Hindlimb muscle (tissue), 1 donor: Measurements from ENCODE around the gene KRTAP2-3. TPM values are rescaled to one million over a fixed set of nuclear protein-coding genes. Genes with fewer than 3 reads are reported as not detected.
"Not testable (repeated sequence)": the region's sequence is repeated elsewhere in the genome, so short reads cannot be mapped to it uniquely, and the experiment has no call there.

Source experiments
- DNase-seq: peaks from one replicate; pipeline ENCODE4 v3.0.0-alpha.2; 2013
- polyA plus RNA-seq: library from polyadenylated mRNA; unstranded; fragments of 120-200 nt; gene quantifications from one replicate; pipeline ENCODE4 v1.2.1, GENCODE V29; 2013; ENCODE audit not compliant: insufficient read length

The KRTAP2-3 gene
- polyA plus RNA-seq, 1 donor, result not detected

DNA sequence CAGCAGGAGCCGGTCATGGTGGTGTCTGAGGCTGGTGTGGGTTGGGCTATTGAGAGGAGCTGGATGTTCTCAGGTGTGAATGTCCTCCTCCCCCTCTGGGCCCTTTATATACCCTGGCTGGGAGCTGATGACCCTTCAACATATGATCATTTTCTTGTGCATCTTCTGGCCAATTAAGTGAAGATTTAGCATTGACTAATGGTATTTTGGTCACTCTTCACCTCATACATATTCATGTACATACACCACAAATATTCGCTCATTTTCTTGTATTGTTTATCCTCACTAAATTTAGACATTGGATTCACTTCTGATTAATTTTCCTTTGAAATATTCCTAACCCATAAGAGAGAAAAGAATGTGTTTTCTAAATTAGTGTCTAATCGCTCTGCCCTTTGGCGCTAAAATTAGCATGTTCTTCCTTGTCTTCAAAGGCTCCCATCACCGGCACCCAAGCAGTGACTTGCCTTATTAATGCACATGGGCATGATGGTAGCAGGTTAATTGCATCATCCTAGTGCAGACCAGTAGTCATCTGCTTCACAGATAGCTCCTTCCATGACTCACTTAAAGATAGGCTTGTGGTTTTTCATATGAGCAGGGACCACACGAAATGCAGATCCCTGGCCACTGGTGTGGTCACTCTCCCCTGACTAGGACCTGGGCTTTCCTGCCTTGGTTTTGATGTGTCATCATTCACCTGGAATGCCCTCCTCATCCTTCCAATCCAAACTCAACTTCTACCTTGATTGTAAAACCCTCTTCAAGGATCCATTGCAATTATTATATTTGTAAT lies 6.1 kb upstream of the KRTAP2-3 start, which contains the start of gene KRTAP2-4:
Gene KRTAP2-4 (minus strand): TSS at position 51 of the 796 bp plus-strand sequence. CDS start 34 bp downstream, at position 17.
- DNase-seq, result no peak

DNA sequence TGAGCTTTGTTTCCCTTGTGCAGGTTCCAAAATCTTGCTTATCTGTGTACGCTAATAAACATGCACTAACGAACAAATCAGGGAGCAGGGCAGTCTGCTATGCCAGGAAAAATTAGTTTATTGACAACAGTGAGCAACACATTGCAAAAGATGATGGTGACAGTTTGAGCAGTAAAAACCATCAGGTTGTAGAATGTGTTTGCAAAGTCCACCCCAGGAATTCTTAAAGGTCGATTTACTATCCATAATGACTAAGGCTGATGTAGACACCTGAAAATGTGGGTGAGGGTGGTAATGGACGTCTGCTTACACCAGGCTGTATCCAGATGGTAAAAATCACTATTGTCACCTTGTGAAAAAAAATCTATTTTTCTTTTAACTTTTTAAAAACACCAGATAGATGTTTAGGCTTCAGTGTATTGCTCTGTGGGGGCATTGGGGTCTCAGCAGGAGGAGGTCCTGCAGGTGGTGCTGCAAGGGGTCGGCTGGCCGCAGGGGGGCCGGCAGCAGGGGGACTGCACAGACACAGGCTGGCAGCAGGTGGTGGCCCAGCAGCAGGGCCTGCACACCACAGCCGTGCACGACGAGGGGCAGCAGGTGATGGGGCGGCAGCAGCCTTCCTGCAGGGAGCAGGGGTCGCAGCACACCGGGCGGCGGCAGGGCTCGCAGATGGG lies 5.2 kb upstream of the KRTAP2-3 start:
- DNase-seq, result not testable (repeated sequence)

DNA sequence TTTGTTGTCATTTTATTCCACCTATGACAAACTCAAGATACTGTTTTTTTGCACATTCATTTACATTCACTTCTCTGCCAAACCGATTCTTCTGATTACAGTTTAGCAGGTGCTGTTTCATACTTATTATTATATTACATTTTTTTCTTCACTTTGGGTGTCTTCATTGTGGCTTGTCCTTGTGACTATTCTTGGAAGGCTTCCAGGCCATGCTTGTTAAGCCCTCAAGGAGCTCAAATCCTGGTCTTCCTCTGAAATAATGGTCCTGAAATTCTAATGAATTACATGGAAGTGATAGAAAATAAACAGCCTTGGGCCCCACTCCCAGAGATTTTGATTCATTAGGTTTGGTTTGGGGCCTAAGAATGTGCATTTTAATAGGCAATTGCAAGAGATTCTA lies 4.4 kb upstream of the KRTAP2-3 start:
- no peak for DNase-seq

DNA sequence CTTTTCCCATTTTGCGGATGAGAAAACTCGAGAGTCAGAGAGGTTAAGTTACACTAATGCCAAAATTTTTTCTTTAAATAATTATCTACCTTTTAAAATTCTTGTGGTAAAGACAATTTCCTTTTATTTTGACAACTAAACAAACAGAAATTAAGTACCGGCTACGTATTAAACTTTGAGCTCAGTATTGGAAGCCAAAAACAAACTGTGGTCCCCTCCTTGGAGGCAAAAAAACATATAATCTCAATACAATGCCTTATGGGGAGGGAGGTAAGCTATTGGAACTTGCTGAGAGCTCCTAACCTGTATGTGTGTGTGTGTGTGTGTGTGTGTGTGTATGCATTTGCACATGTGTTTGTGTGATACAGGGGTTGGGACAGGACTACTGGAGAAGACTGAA lies 3.5 kb upstream of the KRTAP2-3 start:
- no peak for DNase-seq

DNA sequence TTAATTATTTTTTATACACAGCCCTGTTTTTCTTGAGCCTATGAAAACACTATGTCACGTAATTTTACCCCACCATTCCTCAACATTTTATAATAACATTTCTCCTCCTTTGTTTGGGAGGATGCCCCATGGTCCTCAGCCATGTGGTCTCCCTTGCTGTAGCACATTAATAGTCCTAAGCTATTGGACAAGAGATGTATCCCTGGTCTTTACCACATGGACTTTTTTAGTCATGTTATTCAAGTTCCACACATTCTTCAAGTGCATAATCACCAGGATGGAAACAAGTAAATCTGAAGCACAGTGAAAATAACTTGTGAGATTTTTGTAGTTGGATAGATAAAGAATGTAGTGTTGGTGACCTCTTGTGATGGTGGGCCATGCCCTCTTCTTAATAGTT lies 2.0 kb upstream of the KRTAP2-3 start:
- no peak for DNase-seq

DNA sequence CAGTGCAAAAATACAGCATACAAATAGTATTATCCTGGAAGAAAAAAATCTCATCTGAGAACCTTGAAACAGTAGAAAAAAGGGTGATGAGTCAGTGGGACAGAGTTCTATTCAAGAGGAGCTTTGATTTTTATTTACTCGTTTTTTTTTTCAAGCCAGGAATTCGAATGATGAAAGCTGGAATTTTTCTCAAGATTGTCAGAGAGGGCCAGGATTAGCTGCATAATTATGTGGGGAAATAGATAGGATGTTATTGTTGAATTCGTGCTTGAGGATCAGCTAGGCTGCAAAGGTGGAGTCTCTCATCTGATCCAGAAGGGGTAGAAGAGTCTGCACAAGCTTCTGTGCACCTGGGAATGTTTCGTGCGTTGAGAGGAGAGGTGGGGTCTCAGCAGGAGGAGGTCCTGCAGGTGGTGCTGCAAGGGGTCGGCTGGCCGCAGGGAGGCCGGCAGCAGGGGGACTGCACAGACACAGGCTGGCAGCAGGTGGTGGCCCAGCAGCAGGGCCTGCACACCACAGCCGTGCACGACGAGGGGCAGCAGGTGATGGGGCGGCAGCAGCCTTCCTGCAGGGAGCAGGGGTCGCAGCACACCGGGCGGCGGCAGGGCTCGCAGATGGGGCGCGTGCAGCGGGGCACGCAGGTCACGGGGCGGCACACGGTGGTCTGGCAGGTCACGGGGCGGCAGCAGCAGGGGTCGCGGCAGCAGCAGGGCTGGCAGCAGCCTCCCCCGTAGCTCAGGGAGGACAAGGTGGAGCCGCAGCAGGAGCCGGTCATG lies 450 bp downstream of the KRTAP2-3 start:
- DNase-seq, result not testable (repeated sequence)

DNA sequence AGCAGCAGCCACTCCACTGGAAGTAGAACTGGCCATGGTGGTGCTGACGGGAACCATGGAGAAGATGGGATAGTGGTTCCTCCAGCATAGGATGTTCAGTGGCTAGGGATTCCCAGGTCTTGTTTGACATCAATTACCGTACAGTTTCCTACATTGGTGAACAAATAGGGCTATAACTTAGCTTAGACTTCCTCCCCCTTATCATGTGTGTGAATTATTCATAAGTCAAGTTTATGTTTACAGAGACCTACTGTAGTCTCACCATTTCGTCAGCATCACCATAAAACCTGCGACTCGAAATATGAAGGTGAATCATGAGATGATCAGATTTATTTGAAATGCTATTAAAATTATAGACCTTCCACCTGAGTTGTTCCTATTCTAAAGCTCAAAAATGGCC lies 1.2 kb downstream of the KRTAP2-3 start:
- DNase-seq, result no peak

DNA sequence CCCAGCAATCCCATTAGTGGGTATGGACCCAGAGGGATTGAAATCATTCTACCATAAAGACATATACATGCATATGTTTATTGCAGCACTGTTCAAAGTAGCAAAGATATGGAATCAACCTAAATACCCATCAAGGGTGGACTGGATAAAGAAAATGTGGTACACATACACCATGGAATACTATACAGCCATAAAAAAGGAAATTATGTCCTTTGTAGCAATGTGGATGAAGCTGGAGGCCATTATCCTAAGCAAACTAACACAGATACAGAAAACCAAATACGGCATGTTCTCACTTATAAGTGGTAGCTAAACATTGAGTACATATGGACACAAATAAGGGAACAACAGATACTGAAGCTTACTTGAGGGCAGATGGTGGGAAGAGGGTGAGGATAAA lies 2.4 kb downstream of the KRTAP2-3 start:
- no peak for DNase-seq

DNA sequence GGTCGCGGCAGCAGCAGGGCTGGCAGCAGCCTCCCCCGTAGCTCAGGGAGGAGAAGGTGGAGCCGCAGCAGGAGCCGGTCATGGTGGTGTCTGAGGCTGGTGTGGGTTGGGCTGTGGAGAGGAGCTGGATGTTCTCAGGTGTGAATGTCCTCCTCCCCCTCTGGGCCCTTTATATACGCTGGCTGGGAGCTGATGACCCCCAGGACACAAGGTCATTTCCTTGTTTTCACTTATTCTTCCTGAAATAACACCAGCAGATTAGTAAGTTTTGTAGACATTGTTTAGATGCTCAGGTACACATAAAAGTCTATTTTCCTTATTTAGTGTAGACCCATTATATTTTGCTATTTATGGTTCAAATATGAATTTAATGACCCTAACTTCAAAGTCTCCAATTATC lies 4.8 kb downstream of the KRTAP2-3 start, which contains the start of gene KRTAP2-2:
Gene KRTAP2-2 (minus strand): TSS at position 101 of the 400 bp plus-strand sequence. CDS start 19 bp downstream, at position 82.
- not testable (repeated sequence) for DNase-seq

DNA sequence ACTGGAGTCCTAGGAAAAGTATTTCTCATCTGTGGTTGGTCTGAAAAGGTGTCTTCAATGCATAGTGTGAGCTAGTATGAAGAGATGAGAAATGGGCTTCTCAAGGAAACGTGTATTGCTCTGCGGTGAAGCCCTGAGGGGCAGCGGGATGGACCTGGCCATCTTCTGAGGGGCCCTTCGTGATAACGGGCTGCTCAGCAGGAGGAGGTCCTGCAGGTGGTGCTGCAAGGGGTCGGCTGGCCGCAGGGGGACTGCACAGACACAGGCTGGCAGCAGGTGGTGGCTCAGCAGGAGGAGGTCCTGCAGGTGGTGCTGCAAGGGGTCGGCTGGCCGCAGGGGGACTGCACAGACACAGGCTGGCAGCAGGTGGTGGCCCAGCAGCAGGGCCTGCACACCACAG lies 5.4 kb downstream of the KRTAP2-3 start:
- not testable (repeated sequence) for DNase-seq

DNA sequence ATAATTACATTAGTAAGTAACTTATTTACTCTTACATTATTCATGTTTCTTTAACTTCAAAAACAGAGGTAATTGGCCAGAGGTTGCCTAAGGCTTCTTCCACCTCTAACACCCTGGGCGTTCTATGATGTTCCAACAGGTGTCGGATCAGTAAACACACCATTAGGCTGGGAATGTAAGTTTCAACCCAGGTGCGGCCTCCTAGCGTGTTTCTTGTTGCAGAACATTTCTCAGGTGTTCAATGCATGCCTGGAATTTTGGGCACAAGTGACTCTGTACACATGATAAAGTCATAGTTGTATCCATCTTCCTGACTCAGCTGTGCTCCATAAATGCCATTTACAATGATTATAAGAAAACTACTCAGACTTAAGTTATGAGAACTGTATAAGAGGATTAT lies 5.9 kb downstream of the KRTAP2-3 start:
- DNase-seq, result no peak

DNA sequence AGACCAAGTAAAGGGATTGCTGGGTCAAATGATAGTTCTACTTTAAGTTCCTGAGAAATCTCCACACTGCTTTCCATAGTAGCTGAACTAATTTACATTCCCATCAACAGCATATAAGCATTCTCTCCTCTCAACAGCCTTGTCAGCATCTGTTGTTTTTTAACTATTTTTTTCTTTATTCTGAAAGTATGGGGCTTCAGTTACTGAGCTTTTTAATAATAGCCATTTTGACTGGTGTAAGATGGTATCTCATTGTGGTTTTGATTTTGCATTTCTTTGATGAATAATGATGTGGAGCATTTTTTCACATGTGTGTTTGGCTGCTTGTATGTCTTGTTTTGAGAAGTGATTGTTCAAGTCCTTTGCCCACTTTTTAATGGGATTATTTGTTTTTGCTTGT lies 7.3 kb downstream of the KRTAP2-3 start:
- DNase-seq, result no peak

DNA sequence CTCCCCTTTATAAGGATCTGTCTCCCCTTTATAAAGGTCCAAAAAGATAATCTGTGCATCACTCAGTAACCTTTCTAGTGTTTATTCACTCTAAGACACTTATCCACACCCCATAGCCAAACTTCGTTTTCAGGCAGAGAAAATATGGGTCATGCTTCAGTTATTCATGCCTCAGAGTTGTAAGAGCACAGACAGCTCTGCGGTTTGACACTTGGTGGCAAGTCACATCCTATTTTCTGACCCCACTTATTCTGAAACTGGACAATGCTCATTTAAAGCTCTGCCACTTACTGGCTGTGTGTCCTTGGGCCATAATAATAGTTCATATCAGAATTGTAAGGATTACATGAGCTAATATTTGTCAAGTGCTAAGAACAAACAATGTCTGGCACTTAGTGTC lies 10.8 kb downstream of the KRTAP2-3 start:
- no peak for DNase-seq

DNA sequence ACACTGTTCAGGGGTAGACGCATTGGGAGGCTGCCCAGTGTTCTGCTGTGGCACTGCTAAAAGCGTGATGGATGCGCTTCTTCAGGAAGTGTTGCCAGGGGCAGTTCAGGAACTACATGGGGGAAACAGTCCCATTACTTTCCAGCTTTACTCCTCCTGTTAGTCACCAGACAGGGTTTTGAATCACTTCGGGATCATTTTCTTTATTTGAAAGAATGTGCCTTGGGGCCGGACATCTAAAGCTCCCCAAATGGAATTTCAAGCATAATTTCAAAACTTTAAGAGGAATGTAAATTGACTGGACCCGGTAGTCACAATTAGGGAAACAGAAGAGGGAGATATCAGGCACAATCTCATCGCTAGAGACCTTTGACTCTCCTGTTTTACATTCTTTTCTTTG lies 11.5 kb downstream of the KRTAP2-3 start:
- DNase-seq, result no peak

DNA sequence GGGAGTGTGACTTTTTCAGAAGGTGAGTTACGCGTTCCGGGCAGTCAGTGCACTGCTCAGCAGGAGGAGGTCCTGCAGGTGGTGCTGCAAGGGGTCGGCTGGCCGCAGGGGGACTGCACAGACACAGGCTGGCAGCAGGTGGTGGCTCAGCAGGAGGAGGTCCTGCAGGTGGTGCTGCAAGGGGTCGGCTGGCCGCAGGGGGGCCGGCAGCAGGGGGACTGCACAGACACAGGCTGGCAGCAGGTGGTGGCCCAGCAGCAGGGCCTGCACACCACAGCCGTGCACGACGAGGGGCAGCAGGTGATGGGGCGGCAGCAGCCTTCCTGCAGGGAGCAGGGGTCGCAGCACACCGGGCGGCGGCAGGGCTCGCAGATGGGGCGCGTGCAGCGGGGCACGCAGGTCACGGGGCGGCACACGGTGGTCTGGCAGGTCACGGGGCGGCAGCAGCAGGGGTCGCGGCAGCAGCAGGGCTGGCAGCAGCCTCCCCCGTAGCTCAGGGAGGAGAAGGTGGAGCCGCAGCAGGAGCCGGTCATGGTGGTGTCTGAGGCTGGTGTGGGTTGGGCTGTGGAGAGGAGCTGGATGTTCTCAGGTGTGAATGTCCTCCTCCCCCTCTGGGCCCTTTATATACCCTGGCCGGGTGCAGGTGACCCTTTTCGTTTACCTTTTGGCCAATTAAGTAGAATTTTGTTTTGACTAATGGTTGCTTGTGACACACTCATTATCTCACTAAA lies 13.0 kb downstream of the KRTAP2-3 start, which contains the start of gene KRTAP2-1:
Gene KRTAP2-1 (minus strand): TSS at position 582 of the 731 bp plus-strand sequence. CDS start 49 bp downstream, at position 533.
- not testable (repeated sequence) for DNase-seq

DNA sequence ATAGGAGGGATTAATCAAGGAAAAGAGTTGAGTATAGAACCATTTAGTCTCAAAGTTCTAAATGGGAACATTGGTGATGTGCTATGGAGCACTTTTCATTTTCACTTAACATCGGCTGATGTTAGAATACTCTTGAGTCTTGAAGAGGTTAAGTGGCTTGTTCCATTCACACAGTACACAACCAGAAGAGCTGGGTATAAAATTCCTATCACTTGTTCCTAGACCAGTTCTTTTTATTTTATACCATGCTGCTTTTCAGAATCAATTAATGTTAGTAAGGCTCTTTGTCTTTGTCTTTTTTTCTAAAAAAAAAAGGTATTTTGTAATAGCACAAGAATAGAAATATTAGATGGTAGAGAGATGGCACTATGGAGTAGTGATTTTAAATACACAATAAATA lies 17.0 kb downstream of the KRTAP2-3 start:
- no peak for DNase-seq

DNA sequence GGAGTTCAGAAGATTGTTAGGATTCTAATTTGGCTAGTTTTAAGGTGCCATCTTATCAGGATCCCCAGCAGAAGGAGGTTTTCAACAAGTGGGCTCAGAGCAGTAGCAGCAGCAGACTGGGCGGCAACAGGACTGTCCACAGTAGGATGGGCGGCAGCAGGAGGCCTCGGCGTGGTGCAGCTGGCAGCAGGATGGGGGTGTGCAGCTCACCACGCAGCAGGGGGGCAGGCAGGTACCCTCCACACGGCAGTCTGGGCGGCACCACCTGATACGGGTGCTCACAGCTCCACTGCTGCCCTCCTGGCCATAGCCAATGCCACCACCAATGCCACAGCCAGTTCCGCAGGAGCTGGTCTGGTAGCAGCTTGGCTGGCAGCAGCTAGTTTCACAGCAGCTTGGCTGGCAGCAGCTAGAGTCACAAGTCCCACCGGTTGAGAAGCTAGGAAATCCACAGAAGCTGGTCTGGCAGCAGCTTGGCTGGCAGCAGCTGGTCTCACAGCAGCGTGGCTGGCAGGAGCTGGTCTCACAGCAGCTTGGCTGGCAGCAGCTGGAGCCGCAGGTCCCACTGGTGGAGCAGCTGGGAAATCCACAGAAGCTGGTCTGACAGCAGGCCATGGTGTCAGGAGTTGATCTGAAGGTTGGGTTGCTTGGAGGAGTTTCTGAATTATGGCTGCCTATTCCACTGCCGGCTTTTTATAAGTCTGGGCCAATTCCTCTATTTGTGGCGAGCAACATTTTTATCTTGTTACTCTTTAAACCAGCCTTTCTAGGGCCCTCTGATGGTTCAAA lies 18.9 kb downstream of the KRTAP2-3 start, which contains the start of gene KRTAP1-1:
Gene KRTAP1-1 (minus strand): TSS at position 668 of the 789 bp plus-strand sequence. CDS start 53 bp downstream, at position 615.
- peak; percentile 6 for DNase-seq

DNA sequence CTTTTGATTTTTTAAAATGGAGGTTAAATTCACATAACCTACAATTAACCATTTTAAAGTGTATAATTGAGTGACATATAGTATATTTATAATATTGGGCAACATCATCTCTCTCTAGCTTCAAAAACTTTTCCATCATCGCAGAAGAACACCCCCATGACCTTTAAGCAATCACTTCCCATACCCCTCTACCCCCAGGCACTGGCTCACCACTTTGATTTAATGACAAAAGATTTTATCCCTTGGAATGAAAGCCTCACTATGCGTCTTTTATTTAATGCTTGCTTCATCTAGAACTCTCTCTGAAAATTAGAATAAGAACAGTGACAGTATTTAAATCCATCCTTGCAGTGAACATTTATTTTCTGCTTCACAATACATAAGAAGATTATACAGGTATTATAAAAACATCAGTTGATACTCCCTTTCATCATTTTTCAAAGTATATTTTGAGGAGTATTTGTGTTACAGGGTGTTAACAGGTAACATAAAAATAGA lies 22.0 kb downstream of the KRTAP2-3 start:
- DNase-seq, result no peak

DNA sequence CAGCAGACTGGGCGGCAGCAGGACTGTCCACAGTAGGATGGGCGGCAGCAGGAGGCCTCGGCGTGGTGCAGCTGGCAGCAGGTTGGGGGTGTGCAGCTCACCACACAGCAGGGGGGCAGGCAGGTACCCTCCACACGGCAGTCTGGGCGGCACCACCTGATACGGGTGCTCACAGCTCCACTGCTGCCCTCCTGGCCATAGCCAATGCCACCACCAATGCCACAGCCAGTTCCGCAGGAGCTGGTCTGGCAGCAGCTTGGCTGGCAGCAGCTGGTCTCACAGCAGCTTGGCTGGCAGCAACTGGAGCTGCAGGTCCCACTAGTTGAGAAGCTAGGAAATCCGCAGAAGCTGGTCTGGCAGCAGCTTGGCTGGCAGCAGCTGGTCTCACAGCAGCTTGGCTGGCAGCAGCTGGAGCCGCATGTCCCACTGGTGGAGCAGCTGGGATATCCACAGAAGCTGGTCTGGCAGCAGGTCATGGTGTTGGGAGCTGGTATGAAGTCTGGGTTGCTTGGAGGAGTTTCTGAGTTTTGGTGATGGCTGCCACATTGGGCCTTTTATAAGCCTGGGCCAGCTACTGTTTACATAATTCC lies 25.5 kb downstream of the KRTAP2-3 start, which contains the start of gene KRTAP1-3:
Gene KRTAP1-3 (minus strand): TSS at position 529 of the 590 bp plus-strand sequence. CDS start 53 bp downstream, at position 476.
- DNase-seq, result not testable (repeated sequence)

DNA sequence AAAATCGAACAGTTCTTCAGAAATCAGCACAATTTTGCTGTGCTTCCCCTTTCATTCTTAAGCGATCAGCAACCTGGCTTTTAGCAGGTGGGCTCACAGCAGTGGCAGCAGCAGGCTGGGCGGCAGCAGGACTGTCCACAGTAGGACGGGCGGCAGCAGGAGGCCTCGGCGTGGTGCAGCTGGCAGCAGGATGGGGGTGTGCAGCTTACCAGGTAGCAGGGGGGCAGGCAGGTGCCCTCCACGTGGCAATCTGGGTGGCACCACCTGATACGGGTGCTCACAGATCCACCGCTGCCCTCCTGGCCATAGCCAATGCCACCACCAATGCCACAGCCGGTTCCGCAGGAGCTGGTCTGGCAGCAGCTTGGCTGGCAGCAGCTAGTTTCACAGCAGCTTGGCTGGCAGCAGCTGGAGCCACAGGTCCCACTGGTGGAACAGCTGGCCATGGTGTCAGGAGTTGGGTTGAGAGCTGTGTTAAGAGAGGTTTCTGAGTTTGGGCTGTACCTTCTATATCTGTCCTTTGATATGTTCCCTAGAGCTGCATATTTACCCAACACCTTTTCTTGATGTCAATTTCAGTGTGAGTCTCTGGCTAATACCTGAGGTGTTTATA lies 30.2 kb downstream of the KRTAP2-3 start, which contains the start of gene KRTAP1-4:
Gene KRTAP1-4 (minus strand): TSS at position 563 of the 613 bp plus-strand sequence. CDS start 117 bp downstream, at position 446.
- no peak for DNase-seq
